Measurements from ENCODE around the gene TMEM202. TPM values are rescaled to one million over a fixed set of nuclear protein-coding genes. Genes with fewer than 3 reads are reported as not detected.
"Not testable (repeated sequence)": the region's sequence is repeated elsewhere in the genome, so short reads cannot be mapped to it uniquely, and the experiment has no call there.

The TMEM202 gene
- not detected in 2 replicates for total RNA-seq

- no peak for DNase-seq (ENCODE audit: low read depth, low spot score)
Observed at GRCh38 chr15:72397796-72398588, at the start of gene TMEM202. Gene TMEM202 (plus strand): TSS chr15:72398305. CDS start chr15:72398327, 22 bp downstream.

- DNase-seq (ENCODE audit: low read depth, low spot score): no peak
Observed at GRCh38 chr15:72353266-72353665, 44.8 kb upstream of the TMEM202 start.

GRCh38 chr15:72354496-72354895, 43.6 kb upstream of the TMEM202 start:
- no peak for DNase-seq (ENCODE audit: low read depth, low spot score)

DNA sequence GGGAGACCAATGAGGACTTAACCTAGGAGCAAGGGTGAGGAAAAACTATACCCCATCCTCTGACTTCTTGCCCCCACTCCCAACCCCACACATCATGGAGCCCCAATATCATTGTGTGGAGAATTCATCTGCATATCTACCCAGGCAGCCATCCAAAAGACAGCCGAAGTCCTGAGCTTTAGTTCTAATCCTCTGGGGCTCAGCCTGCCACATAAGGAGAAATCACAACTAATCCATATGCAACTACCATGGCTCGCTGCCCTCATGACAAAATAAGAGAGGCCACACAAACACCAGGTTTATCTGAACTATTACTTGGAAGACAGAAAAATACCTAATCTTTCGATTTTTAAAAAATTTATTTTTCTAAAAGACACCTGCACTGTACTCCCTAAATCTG, 40.0 kb upstream of the TMEM202 start:
- no peak for DNase-seq (ENCODE audit: low read depth, low spot score)

- no peak for DNase-seq (ENCODE audit: low read depth, low spot score)
Observed at GRCh38 chr15:72358650-72359171, 39.4 kb upstream of the TMEM202 start.

GRCh38 chr15:72361176-72361575, 36.9 kb upstream of the TMEM202 start:
- DNase-seq (ENCODE audit: low read depth, low spot score): no peak

- DNase-seq (ENCODE audit: low read depth, low spot score): no peak
Observed at GRCh38 chr15:72365844-72366243, 32.3 kb upstream of the TMEM202 start.

DNA sequence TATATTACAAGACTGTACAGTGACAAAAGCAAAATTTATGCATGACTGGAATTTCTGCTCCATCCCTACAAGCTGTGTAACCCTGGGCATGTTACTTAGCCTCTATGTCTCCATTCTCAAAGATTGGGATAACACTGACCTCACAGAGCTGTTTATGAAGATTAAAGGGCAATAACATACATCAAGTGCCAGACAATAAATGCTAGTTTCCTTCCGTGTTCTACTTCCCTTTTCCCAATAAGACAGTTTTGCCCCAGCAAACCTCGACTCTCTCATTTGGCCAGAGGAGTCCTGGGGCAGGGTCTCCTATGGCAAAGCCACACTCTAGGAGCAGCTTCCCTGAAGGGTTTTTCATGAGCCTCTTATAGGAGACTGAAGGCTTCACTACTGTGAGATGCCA, 29.8 kb upstream of the TMEM202 start:
- no peak for DNase-seq (ENCODE audit: low read depth, low spot score)

DNA sequence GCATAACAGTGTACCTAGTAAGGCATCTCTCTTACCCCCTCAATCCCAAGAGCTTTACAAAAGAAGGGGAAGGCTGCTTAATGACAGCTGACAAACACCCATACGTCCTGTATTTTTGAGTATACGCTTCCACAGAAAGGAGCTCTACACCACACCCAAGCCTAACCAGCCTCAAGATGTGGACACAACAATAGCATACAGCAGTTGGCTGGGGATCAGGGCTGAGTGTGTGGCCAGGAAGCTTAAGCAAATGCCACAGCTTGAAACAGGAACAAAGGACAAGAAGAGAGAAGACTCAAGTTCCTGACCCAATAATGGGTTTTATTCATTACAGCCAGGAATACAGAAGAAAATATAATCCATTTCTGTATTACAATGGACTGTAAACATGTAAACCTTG, 29.2 kb upstream of the TMEM202 start:
- no peak for DNase-seq (ENCODE audit: low read depth, low spot score)

GRCh38 chr15:72369964-72370363, 28.1 kb upstream of the TMEM202 start:
- DNase-seq (ENCODE audit: low read depth, low spot score): no peak

DNA sequence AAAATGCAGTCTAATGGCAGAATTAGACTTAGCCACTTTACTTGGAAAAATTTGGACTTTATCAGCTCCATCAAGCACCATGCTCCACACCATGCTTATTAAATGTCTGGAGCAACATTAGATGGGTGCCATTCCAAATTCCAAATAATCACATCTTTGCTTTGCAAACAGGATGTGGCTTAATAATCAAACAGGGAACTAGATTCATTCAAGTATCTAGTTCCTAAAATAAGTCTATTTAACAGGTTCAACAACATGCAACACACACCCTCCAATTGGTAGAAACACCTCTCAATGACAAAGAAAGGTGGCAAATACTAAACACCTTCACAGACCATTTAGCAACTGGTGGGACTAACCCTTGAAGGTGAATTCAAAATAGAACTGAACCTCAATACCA, 25.7 kb upstream of the TMEM202 start:
- no peak for DNase-seq (ENCODE audit: low read depth, low spot score)

DNA sequence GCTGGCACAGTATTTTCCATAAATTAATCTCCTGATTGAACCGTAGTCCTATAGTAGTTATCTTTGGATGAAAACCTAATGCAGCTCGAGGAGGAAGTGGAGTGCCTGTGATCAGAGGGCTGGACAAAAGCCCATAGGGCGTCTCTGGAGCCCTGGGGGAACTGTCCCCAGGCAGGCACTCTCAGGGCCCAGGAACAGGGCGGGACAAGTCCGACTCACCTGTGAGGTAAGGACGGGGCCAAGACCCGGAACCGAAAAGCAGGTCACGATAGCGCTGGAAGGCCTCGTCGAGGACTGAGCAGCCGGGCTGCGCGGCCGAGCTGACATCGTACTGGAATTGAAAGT, 22.6 kb upstream of the TMEM202 start:
- DNase-seq (ENCODE audit: low read depth, low spot score): no peak

GRCh38 chr15:72375846-72376581, 22.1 kb upstream of the TMEM202 start, which contains the start of gene HEXA:
Gene HEXA (minus strand): TSS chr15:72376014. CDS start chr15:72375972, 42 bp downstream.
- DNase-seq (ENCODE audit: low read depth, low spot score): peak; percentile 82

GRCh38 chr15:72377331-72377730, 20.8 kb upstream of the TMEM202 start:
- no peak for DNase-seq (ENCODE audit: low read depth, low spot score)

- DNase-seq (ENCODE audit: low read depth, low spot score): not testable (repeated sequence)
Observed at GRCh38 chr15:72379106-72379505, 19.0 kb upstream of the TMEM202 start.

GRCh38 chr15:72379856-72380430, 18.2 kb upstream of the TMEM202 start:
- DNase-seq (ENCODE audit: low read depth, low spot score): peak; percentile 51

DNA sequence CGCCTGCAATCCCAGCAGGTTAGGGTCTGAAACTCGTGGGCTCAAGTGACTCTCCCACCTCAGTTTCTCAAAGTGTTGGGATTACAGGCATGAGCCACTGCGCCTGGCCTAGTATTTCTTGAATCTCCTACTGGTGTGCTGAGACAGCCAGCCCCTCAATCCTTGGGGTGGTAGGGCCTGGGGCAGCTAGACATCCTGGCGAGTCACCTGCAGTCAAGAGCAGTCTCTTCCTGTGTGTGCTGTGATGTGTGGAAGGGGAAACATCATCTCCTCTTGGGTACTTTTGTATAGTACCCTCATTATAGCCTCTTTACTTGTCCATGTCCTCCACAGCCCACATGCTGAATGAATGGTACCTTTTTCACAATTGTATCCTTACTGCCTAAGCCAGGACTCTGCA, 17.4 kb upstream of the TMEM202 start:
- DNase-seq (ENCODE audit: low read depth, low spot score): no peak

DNA sequence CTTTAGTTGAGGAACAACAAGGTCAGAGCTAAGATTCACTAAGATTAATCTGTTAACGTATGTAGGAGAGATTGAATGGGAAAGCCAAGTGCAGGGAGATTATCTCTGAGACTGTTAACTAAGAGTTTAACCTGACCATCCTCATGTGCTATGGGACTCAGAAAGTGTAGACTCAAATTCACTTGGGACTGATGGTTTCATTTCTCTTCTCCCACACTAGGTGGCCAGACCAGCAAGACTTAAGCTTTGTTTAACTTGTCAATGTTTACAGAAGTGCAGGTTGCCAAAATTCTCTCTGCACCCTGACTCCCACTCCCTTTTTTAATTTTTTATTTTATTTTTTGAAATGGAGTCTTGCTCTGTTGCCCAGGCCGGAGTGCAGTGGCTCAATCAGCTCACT, 16.0 kb upstream of the TMEM202 start:
- no peak for DNase-seq (ENCODE audit: low read depth, low spot score)

- DNase-seq (ENCODE audit: low read depth, low spot score): no peak
Observed at GRCh38 chr15:72387741-72388140, 10.4 kb upstream of the TMEM202 start.

- no peak for DNase-seq (ENCODE audit: low read depth, low spot score)
Observed at GRCh38 chr15:72389231-72389630, 8.9 kb upstream of the TMEM202 start.

DNA sequence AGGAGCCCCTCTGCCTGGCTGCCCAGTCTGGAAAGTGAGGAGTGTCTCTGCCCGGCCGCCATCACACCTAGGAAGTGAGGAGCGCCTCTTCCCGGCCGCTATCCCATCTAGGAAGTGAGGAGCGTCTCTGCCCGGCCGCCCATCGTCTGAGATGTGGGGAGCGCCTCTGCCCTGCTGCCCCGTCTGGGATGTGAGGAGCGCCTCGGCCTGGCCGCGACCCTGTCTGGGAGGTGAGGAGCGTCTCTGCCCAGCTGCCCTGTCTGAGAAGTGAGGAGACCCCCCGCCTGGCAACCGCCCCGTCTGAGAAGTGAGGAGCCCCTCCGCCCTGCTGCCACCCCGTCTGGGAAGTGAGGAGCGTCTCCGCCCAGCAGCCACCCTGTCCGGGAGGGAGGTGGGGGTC, 1.8 kb upstream of the TMEM202 start:
- not testable (repeated sequence) for DNase-seq (ENCODE audit: low read depth, low spot score)

DNA sequence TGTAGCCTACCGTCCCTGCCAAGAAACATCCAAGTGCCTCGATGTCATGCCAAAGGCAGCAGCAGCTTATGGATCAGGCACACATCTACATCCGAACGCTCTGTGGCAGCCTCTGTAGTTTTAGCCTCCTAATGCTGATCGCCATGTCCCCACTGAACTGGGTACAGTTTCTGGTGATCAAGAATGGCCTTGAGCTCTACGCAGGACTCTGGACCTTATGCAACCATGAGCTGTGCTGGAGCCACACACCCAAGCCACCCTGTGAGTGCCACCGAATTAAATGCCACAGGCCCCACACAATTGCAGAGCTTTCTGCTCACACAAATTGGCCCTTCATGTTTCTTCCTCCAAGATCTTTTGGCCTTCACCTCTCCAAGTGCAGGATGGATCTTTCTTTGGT, 543 bp downstream of the TMEM202 start:
- DNase-seq (ENCODE audit: low read depth, low spot score): no peak

Data from pulmonary artery endothelial cell (primary cell).